ENCODE results near the gene MAPRE2. TPM values are rescaled to one million over a fixed set of nuclear protein-coding genes. Genes with fewer than 3 reads are reported as not detected.

Gene MAPRE2
- total and polyA plus RNA-seq, 2 of the 13 experiments (the other 11 are each of a cell fraction or from before 2014, with no cell fraction given): 34.5 to 67.9 TPM

- no peak for FAIRE-seq
- no peak for ATAC-seq
- in situ Hi-C loops (cut with HindIII; ENCODE audit: extremely low pct_ligation_motif_present, low pct_unique_long_range_greater_than_20kb) (no loop called here), intact Hi-C loops (cut with micrococcal nuclease; ENCODE audit: unreplicated experiment) (no loop called here)
- ChIA-PET CTCF (ENCODE audit: low intra/inter-chr PET ratio, low total read pairs) (no interaction called here), POLR2A (no interaction called here)
- H3K27me3 ChIP-seq (ENCODE audit: control insufficient read depth in 1 of 2, insufficient read depth in 2 of 2, low read length in 2 of 2): no peaks in the 10 kb centered on the region
- H3K36me3 ChIP-seq (replicated peaks in 1 of 2; ENCODE audit: control insufficient read depth in 1 of 2, insufficient read depth in 2 of 2, low read length in 2 of 2): peaks cover 0 to 4% of the 10 kb centered on the region in 2 experiments; a peak in 3 of 5 replicates
- peaks cover 3% of the 10 kb centered on the region for H3K79me2 ChIP-seq (ENCODE audit: insufficient read depth, low read length)
- no peaks in the 10 kb centered on the region for H4K20me1 ChIP-seq (ENCODE audit: insufficient read depth, low read length)
- no peak overlapping the region for H3K9ac ChIP-seq (ENCODE audit: insufficient read depth, low read depth, low read length)
- no peak overlapping the region for H2AFZ ChIP-seq (ENCODE audit: low read length)
- DNase-seq (ENCODE audit: low spot score): no peak
- H3K4me3 ChIP-seq (replicated peaks in 1 of 3; ENCODE audit: insufficient read depth in 1 of 3, low read depth in 2 of 3, low read length in 3 of 3): no peak overlapping the region
- H3K4me1 ChIP-seq (ENCODE audit: insufficient read depth, low read length): no peaks in the 10 kb centered on the region
- no peak overlapping the region for H3K27ac ChIP-seq (ENCODE audit: extremely low read length, insufficient read depth, low read length)
- no peak overlapping the region for H3K4me2 ChIP-seq (ENCODE audit: low read depth, low read length)
- no TSS peak for BruUV-seq (replicated peaks)
- WGBS (ENCODE audit: low lambda C conversion rate): 91% methylated on average over 3 of the region's 3 CpGs
- H3K9me3 ChIP-seq (ENCODE audit: low read length): no peaks in the 10 kb centered on the region
- TF ChIP-seq RFXANK (CRISPR knock-in tag; IDR thresholded peaks at IDR 0.05): no peak
- no peak for TF ChIP-seq RARG (CRISPR knock-in tag; IDR thresholded peaks at IDR 0.05; ENCODE audit: low read depth)
- no peak for TF ChIP-seq ZNF550 (CRISPR knock-in tag; IDR thresholded peaks at IDR 0.05; ENCODE audit: borderline replicate concordance)
- TF ChIP-seq KLF15 (CRISPR knock-in tag; IDR thresholded peaks at IDR 0.05; ENCODE audit: borderline replicate concordance): no peak
- TF ChIP-seq PHF5A (CRISPR knock-in tag; IDR thresholded peaks at IDR 0.05; ENCODE audit: low read depth, unreplicated experiment): no peak
- TF ChIP-seq ZNF672 (CRISPR knock-in tag; IDR thresholded peaks at IDR 0.05): no peak
- no peak for TF ChIP-seq FOXM1 (CRISPR knock-in tag; IDR thresholded peaks at IDR 0.05)
- TF ChIP-seq ZHX2 (IDR thresholded peaks at IDR 0.05; ENCODE audit: low read depth): no peak
- TF ChIP-seq ZHX2 (CRISPR knock-in tag; IDR thresholded peaks at IDR 0.05; ENCODE audit: borderline replicate concordance): no peak
- no peak for TF ChIP-seq ZNF557 (CRISPR knock-in tag; IDR thresholded peaks at IDR 0.05)
- TF ChIP-seq GTF3A (CRISPR knock-in tag; conservative IDR thresholded peaks at IDR 0.05): no peak
- TF ChIP-seq ZNF639 (CRISPR knock-in tag; conservative IDR thresholded peaks at IDR 0.05): no peak
- TF ChIP-seq ZNF34 (CRISPR knock-in tag; IDR thresholded peaks at IDR 0.05; ENCODE audit: borderline replicate concordance): no peak
- TF ChIP-seq ZNF878 (CRISPR knock-in tag; IDR thresholded peaks at IDR 0.05): no peak
- no peak for TF ChIP-seq ZNF317 (CRISPR knock-in tag; IDR thresholded peaks at IDR 0.05)
- no peak for TF ChIP-seq SP4 (CRISPR knock-in tag; IDR thresholded peaks at IDR 0.05)
- TF ChIP-seq IKZF4 (CRISPR knock-in tag; IDR thresholded peaks at IDR 0.05; ENCODE audit: borderline replicate concordance, low read depth, not compliant biosample characterization): no peak
Measured at GRCh38 chr18:35121038-35121437, 79.8 kb downstream of the MAPRE2 start.

Measured in HepG2 (cell line).